ENCODE measurements around the gene LDLRAP1.

DNA sequence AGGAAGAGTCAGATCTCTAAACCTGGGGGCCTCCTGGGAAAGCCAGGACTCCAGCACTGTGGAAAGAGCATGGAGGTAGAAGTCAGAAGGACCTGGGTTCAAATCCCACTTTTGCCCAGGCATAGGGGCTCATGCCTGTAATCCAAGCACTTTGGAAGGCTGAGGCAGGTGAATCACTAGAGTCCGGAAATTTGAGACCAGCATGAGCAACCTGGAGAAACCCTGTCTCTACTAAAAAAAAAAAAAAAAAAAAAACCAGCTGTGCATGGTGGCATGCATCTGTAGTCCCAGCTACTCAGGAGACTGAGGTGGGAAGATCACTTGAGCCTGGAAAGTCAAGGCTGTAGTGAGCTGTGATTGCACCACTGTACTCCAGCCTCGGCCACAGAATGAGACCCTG, 31.8 kb downstream of the LDLRAP1 start:
- TF ChIP-seq, protein P1, sequence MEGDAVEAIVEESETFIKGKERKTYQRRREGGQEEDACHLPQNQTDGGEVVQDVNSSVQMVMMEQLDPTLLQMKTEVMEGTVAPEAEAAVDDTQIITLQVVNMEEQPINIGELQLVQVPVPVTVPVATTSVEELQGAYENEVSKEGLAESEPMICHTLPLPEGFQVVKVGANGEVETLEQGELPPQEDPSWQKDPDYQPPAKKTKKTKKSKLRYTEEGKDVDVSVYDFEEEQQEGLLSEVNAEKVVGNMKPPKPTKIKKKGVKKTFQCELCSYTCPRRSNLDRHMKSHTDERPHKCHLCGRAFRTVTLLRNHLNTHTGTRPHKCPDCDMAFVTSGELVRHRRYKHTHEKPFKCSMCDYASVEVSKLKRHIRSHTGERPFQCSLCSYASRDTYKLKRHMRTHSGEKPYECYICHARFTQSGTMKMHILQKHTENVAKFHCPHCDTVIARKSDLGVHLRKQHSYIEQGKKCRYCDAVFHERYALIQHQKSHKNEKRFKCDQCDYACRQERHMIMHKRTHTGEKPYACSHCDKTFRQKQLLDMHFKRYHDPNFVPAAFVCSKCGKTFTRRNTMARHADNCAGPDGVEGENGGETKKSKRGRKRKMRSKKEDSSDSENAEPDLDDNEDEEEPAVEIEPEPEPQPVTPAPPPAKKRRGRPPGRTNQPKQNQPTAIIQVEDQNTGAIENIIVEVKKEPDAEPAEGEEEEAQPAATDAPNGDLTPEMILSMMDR (IDR thresholded peaks at IDR 0.05): no peak
- TF ChIP-seq EZH2 (IDR thresholded peaks at IDR 0.05) (no peak), EZH2phosphoT487 (IDR thresholded peaks at IDR 0.05) (no peak)
